ENCODE results near the gene ADGRD2.

ADGRD2 gene

DNA sequence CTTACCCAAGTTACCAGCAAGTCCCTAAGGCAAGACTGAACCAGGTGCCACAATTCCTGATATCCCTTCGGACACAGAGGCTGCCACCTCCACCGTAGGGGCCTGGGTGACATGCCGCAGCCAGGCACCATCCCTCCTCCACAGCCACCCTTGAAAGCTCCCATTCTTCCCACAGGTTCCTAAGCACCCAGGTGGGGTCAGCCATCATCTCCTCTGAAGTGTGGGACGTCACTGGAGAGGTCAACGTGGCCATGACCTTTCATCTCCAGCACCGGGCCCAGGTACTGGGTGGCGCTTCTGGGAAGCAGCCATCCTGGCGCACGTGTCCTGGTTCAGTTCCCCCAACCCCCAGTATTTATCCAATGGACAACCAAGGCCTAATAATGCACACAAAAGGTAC lies 8.2 kb downstream of the ADGRD2 start:
- no peak for DNase-seq

DNA sequence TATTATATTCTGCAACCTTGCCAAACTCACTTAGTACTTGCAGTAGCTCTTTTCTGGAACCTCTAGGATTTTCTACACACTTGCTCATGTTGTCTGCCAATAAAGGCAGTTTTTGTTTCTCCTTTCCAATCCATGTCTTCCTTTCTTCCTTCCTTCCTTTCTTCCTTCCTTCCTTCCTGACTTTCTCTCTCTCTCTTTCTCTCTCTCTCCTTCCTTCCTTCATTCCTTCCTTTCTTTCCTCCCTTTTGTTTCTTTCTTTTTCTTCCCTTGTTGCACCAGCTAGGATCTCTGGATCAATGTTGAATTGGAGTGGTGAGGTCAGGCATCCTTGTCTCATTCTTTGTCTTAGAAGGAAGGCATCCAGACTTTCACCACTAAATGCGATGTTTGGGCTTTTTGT lies 12.5 kb downstream of the ADGRD2 start:
- no peak for DNase-seq

DNA sequence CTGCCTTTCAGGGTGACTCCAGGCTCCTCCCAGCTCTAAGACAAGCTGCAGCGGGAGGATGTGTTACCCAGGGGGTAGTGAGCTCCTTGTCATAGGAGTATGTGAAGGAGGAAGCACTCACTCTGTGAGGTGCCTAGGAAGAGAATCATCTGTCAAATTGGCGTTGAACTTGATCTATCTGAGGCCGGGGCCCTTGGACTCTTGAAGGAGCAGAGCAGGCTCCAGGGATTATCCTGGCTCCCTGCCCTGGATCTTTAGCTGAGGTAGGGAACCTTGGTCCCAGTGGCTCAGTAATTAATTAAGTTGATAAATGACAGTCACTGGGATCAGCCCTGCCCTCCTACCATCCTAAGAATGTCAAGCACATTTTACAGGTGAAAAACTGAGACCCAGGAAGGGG lies 15.5 kb downstream of the ADGRD2 start:
- no peak for DNase-seq

DNA sequence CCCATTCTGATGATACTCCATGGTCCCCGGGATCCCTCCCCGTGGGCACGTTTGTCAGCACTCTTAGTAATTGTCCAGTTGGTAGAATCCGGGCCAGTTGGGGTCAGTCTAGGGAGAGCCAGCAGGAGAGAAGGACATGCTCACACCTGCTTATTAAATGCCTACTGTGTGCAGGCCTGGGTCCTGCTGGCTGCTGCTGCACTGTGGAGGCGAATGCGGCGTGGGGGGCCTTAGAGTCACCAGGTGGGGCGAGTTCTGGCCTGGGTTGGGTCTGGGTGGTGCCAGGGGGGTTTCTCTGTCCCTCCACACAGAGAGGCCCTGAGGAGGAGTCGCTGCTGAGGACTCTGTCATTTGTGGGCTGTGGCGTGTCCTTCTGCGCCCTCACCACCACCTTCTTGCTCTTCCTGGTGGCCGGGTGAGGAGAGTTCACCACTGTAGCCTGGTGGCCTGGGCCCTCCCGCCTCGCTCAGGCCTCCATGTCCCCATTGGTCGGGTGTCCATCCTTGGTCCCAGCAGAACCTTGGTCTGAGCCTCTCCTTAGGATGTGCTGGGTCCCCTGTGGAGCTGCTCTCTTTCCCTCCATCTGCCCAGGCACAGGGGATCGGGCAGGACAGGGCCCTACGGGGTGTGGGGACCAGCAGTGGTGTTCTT lies 17.3 kb downstream of the ADGRD2 start:
- DNase-seq: no peak

DNA sequence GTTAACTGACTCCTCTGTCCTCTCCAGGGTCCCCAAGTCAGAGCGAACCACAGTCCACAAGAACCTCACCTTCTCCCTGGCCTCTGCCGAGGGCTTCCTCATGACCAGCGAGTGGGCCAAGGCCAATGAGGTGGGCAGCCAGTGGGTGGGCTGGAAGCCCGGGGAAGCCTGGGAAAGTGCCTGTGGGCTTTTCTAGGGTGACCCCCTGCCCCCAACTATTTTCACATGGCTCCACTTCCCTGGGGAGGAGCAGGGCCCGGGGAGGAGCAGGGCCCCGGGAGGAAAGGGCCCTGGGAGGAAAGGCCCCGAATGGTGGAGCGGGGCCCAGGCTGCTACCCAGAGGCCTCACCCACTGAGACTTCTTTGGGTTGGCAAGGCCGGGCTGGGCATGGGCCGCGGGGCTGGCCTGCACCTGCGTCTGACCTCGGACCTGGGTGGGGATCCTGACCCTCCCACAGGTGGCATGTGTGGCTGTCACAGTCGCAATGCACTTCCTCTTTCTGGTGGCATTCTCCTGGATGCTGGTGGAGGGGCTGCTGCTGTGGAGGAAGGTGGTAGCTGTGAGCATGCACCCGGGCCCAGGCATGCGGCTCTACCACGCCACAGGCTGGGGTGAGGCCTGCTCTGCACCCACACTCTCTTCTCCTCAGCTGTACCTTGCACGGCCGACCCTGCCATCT lies 17.9 kb downstream of the ADGRD2 start:
- no peak for DNase-seq

DNA sequence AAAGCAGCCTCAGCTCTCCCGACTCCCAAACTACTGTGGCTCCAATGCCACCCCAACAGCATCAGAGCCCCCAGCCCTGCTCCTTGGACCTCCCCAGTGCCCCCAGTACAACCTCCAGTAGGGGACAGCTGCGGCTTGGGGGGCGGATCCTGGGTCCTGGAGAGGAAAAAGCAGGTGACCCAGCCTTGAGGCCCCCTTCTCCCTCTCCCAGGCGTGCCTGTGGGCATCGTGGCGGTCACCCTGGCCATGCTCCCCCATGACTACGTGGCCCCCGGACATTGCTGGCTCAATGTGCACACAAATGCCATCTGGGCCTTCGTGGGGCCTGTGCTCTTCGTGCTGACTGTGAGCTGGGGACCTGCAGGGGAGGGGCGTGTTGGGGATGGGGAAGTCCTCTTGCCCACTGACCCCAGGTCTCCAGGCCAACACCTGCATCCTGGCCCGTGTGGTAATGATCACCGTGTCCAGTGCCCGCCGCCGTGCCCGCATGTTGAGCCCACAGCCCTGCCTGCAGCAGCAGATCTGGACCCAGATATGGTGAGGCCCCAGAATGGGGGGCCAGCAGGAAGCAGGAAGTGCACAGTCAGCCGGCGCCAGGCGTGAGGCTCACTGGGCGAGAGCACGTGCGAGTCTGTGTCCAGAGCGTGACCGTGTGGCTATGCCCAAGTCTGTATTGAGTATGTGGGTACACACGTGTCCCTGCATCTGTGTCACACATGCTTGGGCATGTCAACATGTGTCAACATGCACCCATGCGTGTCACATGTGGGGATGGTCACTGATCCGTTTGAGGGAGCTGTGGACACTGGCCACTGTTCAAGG lies 19.0 kb downstream of the ADGRD2 start:
- no peak for DNase-seq

- DNase-seq: no peak
Measured at GRCh38 chr9:124470306-124470705, 20.1 kb downstream of the ADGRD2 start.

GRCh38 chr9:124470726-124471125 lies 20.5 kb downstream of the ADGRD2 start:
- DNase-seq: no peak

- no peak for DNase-seq
Measured at GRCh38 chr9:124471761-124472160, 21.5 kb downstream of the ADGRD2 start.

- DNase-seq: no peak
Measured at GRCh38 chr9:124472770-124473169, 22.5 kb downstream of the ADGRD2 start.

DNA sequence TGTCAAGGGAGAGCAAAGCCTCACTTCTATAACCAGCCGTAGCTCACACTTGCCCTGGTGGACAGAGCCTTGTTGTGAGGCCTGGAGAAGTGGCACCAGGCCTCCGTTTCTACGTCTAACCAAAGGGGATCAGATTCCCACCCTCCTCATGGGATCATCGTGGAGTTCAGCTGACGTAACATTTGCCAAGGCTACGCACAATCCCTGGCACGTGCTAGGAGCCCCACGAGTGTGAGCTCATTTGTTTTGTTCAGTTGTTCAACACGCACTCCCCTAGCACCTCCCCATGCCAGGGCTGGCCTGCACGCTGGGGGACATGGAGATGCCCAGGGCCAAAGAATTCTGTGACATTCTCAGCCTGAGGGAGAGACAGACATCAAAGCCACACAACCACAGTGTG lies 23.1 kb downstream of the ADGRD2 start:
- DNase-seq: no peak

DNA sequence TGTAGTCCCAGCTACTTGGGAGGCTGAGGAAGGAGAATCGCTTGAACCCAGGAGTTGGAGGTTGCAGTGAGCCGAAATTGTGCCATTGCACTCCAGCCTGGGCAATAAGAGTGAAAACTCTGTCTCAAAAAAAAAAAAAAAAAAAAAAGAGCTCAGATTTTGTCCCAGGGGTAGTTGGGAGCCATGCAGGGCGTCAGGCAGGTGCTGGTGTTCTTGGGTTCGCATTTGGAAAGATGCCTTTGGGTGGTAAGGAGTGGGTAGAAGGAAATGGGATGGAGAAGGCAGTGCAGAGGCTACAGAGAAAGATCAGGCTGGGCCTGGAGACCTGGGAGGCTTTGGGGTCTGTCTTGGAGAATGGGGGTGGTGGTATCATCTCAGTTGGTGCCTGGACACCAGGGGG lies 23.9 kb downstream of the ADGRD2 start:
- no peak for DNase-seq

DNA sequence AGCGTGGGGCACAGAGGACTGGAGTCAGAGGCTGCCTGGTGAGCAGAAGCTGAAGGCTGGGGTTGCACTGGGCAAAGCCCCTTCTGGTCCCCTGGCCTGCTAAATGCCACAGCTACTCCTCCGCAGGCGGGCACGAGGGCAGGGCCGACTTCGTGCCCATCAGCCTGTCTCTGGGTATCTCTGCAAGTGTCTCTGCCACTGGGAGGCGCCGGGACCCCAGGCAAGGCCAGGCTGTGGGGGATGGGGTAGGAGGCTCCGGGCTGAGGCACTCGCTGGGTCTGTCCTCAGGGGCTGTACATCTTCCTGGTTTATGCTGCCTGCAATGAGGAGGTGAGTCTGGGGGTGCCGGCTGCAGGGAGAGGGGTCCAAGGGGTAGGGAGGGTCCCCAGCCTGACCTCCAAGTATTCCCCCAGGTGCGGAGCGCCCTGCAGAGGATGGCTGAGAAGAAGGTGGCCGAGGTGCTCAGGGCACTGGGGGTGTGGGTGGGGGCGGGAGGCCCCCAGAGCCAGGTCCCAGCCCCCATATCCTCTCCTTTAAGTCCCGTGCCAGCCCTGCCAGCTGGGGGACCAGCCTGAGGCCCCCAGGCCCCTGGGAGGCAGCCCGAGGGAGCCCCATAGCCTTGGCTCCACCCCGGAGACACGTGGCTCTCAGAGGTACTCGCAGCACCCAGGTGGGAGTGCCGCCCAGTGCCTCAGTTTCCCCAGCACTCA lies 25.1 kb downstream of the ADGRD2 start:
- no peak for DNase-seq

DNA sequence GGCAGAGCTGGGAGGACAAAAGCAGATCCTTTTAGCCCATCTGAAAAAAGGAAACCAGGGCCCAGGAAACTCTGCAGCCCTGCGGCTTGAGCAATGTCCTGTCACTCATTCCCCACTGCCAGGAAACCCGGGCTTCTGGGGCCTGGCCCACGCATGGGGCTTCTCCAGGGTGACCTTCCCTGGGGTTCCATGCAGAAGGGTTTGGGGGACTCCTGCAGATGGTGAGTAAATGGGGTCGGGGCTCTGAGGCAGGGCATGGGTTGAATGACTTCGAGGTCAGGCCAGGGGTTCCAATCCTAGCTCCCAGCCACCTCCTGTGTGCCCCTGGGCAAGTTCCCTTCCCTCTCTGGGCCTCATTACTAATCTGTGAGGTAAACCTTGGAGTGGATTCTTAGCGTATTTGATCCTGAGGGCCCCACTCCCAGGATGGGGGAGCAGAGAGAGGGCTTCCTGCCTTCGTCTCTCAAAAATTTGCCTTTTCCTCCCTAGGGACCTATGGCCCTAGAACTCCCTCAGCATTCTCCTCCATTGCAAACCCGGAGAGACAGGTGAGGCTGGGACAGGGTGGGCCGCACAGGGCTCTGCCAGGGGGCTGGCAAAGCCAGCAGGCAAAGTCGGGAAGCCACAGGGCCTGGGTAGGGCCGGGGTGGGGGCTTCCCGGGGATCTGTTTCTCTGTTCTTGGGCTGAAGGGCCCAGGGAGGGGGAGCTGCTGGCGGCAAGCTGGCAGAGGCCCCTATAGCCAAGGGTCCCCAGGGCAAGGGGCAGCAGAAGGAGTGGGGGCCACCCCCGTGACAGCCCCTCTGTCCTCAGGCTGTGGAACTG lies 25.8 kb downstream of the ADGRD2 start:
- no peak for DNase-seq

- no peak for DNase-seq
Measured at GRCh38 chr9:124477211-124477647, 27.0 kb downstream of the ADGRD2 start.

DNA sequence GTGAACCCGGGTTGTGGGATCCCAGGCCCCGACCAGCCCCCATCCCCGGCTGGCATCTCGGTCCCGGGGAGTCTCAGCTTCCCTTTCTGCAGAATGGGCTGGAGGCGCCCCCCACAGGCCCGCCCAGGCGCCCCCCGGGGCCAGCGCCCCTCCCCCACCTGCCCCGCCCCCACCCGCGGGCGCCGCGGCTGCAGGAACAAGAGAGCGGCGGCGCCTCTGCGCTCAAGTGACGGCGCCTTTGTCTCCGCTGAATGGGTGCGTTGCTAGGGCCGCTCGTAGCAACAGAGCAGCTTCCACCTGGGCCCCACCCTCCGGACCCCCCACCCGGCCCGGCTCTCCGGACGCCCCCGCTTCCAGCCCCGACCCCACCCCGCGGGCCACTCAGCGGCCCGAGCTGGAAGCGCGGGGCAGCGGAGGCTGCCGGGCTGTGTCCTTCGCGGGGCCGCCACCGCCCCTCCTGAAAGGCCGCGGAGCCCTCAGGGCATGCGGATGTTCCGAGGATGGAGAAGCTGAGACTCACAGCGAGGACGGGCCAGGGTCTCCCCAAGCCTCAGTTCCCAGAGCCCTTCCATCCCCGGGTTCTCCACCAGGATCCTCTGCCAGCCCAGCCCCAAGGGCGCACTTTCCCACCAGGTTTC lies 27.5 kb downstream of the ADGRD2 start:
- DNase-seq: no peak

DNA sequence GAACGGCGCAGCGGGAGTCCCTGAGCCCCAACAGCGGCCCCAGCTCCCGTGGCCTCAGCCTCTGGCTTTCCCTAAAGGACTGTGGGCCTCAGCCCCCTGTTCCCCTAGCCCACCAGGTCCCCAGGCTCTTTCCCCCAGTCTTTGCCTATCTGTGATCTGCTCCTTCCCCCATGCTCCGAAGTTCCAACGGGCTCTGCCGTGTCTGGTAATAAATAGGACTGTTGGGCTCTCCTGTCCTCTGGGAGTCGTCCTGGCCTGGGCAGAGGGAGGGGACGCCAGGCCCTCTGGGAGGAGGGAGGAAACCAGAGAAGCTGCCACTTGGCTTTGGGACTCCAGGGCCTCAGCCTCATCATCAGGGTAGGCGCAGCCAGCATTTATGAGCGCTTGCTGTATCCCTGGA lies 28.1 kb downstream of the ADGRD2 start:
- DNase-seq: no peak

GRCh38 chr9:124479371-124479770 lies 29.1 kb downstream of the ADGRD2 start:
- no peak for DNase-seq

DNA sequence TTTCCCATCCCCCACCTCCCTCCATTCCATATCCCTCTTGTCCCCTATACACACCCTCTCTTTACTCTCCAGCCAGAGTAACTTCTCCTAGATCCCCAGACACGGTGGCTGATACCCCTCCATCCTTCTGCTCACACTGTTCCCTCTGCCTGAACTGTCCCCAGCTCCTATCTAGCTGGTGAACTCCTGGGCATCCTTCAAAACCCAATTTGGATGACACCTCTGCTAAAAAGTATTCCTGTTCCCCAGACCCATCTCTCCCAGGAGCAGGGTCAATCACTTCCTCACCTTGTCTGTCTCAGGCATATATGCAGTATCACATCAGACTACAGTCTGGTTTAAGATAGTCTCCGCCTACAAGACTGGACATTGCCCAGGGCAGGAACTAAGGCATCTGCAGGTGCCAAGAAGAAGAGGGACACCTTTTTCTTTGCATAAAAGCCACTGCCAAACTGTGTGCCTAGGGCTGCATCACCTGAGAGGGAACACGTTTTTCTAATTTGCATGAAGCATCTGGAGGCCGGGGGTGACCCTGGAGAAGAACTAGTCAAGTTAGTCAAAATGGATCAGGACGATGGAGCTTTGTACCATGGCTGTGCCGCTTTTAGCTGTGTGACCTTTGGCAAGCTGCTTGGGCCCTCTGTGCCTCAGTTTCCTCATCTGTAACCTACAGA lies 29.8 kb downstream of the ADGRD2 start:
- DNase-seq: no peak

DNA sequence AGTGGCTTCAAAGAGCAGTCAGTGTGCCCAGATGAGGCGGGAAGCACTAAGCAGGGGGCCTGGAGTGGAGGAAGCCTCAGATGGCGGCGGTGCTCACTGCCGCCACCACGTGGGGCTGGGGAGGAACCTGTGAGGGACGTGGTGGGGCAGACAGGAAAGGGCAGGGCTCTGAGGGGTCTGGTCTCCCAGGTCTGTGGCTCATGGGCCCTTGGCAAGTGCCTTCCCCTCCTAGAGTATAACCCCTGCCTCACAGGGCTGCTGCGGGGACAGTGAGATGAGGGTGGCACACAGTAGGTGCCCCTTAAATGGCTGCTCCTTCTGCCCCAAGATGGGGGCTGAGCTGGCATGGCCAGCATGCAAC lies 30.4 kb downstream of the ADGRD2 start:
- DNase-seq: no peak

DNA sequence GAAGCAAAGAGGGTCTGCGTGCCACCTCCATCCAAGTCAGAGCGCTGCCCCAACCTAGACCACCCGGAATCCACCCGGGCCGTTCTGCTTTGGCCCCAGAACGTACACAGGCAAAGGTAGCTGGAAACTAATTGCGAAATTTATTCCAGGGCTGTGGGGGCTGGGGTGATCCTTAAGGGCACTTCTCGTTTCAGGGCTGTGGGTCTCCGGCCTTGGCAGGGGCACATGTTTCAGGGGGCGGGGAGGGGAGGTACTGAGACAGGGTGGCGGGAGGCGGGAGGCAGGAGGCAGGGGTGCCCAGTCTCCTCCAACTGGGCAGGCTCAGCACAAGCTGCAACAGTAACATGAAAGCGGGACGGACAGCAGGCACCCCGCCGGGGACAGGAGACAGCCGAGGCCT lies 30.9 kb downstream of the ADGRD2 start:
- no peak for DNase-seq
